HG03457 (cell line): ENCODE data around the gene ACKR3.

ENCODE experiments used
- ATAC-seq: cut with Tn5 transposase; IDR thresholded peaks from one replicate; pipeline ENCODE4 v1.9.1; 2021; ENCODE audit warnings: moderate number of reproducible peaks; ENCODE audit not compliant: unreplicated experiment

Gene ACKR3

DNA sequence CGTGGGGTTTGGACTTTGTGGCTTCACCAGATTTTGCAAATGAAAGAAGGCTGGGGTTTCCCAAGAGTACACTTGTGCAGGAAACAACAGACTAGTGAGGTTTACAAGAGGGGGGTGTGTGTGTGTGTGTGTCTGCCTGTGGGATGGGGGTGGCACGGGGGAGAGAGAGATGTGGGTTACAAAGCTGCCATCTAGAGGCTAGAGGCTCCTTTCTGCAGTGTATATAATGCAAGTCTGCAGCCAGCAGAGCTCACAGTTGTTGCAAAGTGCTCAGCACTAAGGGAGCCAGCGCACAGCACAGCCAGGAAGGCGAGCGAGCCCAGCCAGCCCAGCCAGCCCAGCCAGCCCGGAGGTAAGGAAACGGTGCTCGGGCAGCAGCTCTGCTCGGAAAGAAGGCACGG is at the start of gene ACKR3:
TSS of gene ACKR3 (plus strand) at position 253 of the 401 bp plus-strand sequence. CDS start 10,641 bp downstream, outside the sequence.
- peak; percentile 74 for ATAC-seq

DNA sequence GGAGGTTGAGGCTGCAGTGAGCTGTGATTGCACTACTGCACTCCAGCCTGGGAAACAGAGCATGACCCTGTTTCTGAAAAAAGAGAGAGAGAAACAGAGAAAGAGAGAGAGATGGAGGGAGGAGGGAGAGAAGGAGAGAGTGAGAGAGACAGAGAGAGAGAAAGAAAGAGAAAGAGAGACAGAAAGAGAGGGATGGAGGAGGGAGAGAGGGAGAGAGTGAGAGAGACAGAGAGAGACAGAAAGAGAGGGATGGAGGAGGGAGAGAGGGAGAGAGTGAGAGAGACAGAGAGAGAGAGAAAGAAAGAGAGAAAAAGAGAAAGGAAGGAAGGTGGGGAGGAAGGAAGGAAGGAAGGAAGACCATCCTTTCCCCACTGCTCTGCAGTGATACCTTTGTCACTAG is 48.1 kb upstream of the ACKR3 start:
- no peak for ATAC-seq

DNA sequence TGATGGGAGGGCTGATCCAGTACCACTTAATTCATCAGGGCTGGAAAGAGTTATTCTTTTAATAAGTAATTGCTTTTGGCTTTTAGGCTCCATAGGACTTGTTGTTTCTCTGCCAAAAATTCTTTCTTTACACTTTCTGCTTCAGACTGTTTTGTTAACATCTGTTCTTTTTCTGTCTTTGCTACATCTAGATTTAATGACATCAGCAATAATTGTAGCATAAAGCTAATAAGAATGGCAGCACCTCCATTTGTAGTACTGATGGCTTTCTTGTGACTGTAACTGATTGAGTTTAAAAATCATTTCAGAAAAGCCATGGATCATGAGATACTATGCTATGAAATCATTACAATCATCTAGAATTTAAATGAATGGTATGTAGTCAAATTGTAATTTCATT is 46.4 kb upstream of the ACKR3 start:
- ATAC-seq = no peak

DNA sequence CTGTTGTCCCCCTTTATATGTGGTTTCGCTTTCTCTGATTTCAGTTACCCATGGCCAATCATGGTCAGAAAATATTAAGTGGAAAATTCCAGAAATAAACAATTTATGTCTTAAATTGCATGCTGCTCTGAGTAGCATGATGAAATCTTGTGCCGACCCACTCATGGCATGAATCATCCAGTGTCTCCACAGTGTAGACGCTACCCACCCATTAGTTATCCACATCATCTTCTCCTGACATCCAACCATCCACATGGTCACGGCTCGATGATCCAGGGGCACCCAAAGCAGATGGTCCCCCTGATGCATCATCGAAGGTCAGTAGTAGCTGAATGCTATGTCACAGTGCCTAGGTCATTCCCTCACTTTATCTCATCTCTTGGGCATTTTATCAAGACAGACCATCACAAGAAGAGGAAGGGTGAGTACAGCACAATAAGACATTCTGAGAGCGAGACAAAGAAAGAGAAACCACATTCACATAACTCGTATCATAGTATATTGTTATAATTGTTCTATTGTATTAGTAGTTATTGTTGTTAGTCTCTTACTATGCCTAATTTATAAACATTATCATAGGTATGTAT is 44.1 kb upstream of the ACKR3 start:
- no peak for ATAC-seq

DNA sequence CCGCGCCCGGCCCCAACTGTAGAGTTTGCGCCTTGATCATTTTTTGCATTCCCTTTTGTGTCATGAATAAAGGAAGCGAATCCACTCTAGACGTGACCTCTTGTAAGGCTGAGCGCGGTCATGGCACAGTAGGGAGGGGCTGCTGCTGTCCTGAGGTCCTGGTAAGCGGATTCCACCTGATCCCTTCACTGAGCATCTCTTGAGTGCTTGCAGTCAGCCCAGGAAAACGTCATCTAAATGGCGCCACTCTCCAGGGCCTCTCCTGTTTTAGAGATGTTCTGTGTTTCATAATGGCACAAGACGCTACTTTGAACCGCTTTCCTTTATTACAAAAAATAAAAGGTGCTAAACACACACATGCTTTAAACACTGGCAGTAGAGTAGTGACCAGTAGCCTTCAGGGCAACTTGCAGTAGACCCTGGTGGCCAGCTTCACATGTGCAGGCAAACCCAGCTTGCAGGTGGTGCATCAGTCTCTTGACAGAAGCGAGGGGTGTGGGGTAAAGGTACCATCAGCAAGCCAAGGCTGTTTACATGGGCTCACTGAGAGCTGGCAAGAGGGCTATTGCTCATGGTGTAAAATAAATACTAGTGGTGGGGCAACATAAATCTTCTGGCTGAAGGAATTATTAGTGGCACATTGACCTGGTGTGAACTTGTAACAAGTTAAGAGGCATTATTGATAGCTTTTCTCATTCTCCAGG is 43.0 kb upstream of the ACKR3 start:
- no peak for ATAC-seq

DNA sequence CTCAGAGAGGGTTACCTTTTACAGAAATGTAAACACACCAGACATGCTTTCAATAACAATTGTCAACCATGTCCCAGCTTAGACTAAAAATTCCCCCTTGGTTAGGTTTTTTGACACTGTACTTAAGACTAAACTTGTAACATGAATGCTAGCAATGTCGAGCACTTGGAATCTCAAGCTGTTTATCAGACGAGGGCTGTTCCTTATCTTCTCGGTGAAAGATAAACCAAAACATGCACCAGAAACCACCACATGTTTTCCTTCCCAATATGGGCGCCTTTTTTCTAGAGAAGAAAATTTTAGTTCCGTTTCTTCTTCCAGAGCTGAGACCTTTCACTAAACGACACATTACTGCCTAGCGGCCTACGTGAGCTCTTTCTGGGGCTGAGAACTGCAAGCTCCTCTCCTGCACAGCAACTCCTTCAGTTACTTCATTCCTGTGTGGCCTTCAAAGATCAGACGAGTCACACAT is 42.4 kb upstream of the ACKR3 start:
- ATAC-seq = no peak

DNA sequence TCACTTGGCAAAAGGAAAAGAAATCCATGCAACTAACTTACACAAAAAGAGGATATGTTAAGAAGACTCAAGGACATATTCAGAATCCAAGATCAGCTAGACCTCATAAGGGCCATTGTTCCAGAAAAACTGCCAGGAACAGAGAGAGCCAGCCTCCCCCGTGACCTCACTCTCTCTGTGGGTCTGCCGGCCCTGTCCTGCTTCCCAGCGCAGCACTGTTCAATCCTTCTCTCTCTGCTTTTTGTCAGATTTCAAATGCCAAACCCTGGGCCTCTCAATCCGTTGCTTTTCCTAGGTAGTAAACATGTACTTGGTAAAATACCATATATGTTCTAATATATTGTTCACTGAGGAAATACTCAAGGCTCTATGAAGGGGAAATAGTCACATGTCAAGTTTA is 40.0 kb upstream of the ACKR3 start:
- no peak for ATAC-seq

DNA sequence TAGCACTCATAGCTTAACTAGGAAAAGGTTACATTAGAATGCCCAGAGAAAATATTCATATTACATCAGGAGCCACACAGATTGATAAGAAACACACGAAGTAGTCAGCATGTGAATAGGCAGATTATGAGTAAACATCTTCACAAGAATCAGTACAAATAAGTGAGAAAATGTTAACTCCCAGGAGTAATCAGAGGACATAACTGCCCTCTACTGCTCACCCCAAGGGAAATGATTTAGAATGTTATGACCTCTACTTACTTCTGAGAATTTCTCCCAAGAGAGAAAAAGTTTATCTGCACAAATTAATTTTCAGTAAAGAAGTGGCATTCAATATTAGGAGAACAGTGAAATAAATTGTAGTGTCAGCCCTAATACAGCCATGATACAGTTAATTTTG is 39.1 kb upstream of the ACKR3 start:
- no peak for ATAC-seq

DNA sequence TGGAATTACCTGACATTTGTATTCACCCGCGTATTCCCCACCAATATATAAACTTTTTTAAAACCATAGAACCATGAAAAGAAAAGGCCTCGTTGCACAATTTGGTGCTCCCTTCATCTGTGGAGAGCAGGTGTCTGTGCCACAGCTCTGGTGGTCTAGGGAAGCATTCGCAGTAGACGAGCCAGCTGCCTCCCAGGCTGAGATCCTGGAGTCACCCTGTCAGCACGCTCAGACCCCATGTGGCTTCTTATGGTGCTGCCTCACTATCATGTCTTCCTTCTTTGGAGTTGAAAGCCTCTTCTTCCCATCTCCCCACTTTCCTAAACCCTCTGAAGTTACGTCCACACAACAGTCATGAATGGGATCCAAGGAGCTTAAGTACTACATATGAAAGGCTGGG is 38.4 kb upstream of the ACKR3 start:
- ATAC-seq = no peak

DNA sequence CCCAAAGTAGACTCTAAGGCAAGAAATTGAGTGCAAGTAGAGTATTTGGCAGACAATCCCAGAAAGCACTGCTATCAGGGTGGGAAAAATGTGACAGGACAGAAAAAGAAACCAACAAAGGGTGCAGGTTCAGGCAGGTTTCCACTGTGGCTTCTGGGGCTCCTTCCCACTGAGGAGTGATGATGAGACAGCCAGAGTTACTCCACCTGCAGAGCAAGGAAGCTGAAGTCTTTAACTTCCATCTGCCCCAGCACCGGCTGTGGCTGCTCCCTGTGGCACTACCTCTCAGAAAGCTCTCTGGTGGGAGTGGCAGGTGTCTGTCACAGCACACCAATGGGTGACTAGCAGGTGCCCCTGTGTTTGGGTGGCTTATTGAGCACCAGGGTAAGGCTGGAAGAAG is 37.6 kb upstream of the ACKR3 start:
- no peak for ATAC-seq

DNA sequence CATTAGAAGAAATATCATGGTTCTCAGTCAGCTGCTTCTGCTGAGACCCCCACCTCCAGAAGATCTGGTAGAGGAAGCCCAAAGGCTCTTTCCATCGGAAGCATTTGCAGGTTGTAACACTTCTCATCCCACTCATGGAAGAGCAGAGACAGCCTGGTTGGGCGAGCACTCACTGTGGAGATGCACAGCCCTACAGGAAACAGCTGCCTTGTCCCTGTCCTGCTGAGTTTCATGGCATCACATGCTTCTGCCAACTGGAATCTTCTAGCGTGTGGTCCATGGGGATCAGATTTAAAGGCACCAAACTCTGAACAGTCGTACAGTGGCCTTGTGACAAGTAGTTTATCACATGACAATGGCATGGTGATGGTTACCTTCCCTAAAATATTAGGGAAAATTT is 36.3 kb upstream of the ACKR3 start:
- no peak for ATAC-seq

DNA sequence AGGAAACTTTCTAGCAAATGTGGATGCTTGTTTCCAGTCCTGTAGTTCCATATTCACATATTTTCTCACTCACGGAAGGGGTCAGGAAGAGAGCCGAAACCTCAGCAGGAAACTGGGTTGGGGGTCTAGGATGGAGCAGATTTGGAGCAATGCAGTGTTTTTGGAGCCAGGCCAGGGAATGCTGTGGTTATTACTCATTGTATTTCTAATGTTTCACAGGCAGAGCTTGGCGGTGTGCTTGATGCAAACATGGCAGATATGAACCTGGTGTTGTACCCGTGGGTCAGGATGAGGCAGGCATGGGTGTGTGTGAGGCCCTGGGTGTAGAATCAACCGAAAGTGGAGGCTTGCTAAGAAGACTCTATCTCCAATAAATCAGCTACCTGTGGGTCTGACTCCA is 34.6 kb upstream of the ACKR3 start:
- no peak for ATAC-seq

DNA sequence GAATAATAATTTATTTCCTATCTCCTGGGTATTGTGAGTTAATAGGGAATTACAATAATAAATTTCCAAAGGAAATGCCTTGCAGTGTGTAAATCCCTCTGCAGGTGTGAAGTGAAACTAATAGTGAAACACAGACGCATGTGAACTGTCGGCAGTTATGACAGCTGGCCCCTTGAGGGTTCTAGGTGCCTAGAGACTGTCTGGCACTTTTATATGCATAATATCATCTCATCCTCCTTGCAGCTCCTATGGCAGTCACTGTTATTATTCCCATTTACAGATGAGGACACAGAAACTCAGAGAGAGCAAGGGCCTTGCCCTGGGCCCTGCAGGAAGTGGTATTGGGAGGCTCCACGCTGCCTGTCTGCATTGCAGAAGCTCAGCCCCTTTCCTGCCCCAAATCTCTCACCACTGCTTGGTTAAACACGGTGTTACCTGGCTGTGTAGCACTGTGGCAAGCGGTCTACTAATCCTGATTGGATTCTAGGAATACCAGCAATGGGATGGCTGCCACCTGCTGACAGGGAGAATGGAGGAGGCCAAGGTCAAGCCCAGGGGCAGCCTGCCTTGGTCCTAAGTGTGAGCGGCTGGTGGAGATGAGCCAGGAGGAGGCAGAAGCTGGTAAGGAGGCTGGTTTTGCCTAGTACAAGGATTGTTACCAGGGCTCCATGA is 32.8 kb upstream of the ACKR3 start:
- ATAC-seq = peak; percentile 50

DNA sequence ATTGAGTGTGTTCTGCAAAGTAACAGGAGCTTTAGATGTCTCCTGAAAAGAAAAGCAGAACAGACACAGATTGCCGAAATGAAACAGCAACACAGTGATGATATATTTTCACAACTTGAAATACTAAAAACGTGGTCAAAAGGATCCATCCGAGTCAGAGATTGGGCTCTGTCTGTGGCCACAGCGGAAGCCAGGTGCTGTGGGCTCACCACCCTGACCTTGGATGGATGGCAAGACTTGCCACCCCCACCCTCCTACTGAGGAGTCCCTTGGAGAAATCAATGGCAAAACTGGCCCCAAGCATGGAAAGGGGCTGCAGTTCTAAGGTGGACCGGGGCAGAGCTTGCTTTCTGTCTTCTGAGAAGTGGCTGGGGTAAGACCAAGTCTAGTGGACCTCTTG is 31.4 kb upstream of the ACKR3 start:
- no peak for ATAC-seq

DNA sequence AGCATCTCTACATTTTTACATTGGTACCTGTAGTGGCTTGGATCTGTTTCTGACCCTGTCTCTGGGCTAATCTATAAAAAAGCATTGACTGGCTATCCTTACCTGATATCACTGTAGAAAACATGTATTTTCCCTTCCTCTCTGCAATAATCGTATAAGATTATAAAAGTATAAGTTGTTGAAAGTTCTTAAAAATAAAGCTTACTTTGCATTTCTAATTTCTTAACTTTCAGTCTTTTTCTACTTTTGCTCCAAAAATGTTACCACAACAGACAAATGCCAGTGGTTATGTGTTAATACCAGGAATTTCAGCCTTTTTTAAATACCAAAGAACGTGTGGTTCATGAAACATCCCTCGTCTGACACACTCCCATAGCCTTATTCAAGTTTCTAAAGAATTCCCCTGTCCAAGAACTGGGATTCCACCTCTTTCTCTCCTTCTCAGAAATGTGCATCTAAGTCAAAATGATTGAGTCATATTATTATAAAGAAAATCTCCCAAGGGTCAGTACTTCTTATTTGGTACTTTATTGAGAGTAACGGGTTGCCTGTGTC is 28.5 kb upstream of the ACKR3 start:
- ATAC-seq = no peak

DNA sequence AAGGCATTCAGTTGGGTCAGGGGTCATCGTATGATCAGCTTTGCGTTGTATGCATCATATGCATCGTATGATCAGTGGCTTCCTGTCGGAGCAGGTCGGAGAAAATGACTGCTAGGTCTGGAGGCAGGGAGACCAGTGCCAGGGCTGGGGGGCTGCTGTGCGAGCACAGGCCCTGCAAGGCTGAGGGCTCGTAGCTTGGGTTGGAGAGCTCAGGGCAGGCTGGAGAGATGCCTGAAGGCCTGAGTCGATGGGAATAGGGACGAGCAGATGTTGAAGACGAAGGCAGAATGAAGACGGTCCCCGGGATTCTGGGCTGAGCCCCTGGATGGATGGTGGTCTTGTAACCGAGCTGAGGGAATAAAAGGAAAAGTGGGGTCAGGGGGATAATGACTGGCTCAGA is 25.3 kb upstream of the ACKR3 start:
- ATAC-seq = no peak

DNA sequence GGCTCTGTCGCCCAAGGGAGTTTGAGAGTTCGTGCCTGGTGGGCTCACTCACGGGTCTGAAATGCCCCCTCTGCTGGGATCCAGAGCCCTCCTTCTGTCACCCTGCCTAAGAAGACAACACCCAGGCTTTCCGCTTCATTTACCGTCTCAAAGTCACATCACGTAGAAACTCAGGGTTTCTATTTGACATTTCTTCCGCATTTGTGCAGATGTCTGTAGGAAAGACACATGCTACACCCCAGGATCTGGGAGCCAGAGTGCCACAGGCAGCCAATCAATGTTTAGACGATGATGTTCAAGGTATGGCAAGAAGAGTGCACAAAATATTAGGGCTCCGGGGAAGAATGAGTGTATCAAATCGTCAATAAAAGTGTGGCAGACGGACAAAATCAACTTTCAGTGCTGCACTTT is 24.4 kb upstream of the ACKR3 start:
- ATAC-seq = peak; percentile 43

DNA sequence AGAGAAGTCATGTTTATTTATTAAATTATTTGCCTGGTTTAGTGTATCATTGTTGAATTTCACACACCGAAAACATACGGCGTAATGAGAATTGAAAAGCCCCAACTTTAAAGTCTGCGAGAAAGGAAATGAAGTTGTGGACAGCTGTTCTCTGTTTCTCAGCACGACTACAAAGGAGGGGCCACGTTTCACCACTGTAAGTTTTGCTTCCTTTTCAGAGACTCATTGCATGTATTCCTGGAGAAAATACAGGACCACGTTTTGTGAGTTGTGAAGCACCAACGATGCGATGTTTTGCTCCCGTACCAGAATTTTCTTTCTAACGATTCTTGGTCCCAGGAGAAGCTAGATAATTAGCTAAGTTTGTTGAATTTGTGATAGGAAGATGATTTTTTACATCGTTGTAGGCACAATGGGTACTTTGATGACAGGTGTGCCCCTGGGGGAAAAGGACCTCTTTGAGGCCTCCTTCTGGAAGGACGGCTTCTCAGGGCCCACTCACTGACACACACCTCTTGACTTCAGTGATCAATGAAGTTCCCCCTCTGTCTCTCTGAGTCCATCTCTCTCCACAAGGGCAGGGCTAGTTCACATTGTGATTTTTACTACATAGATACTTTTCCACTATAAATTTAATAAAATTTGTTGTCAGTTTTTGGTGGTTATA is 23.7 kb upstream of the ACKR3 start:
- peak; percentile 33 for ATAC-seq

DNA sequence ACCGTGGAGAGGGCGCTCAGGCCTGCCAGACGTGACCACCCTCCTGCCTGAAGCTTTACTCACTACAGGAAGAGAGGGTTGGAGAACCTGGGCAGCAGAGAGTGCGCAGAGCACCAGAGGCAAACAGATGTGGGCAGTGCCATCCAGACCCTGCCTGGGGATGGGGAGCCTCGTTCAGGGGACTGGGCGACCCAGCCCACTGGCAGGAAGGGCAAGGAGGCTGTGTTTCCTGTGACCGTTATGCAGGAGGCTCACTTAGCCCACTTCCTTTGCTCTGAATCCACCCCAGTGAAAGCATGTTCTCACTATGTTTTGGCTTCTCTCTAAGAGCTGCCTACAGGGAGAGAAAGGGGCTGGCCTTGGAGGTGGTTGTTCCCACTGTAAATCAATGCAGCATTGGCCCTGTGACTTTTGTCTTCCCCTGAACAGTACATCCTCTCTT is 23.0 kb upstream of the ACKR3 start:
- no peak for ATAC-seq

DNA sequence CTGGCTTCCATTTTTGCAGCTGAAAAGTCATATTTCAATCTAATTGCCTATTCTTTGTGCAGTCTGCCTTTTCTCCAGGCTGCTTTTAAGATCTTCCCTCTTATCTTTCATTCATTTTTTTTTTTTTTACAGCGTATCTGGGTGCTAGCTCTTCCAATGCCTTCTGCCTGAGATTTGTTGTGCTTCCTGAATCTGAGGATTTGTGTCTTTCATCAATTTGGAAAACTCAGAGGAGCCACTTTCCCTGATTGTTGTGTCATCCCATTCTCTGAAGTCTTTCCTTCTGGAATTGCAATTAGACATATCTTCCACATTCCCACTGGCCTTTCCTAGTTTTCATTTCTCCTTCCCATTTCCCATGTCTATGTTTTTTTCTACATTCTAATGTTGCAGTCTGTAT is 21.9 kb upstream of the ACKR3 start:
- ATAC-seq = no peak

DNA sequence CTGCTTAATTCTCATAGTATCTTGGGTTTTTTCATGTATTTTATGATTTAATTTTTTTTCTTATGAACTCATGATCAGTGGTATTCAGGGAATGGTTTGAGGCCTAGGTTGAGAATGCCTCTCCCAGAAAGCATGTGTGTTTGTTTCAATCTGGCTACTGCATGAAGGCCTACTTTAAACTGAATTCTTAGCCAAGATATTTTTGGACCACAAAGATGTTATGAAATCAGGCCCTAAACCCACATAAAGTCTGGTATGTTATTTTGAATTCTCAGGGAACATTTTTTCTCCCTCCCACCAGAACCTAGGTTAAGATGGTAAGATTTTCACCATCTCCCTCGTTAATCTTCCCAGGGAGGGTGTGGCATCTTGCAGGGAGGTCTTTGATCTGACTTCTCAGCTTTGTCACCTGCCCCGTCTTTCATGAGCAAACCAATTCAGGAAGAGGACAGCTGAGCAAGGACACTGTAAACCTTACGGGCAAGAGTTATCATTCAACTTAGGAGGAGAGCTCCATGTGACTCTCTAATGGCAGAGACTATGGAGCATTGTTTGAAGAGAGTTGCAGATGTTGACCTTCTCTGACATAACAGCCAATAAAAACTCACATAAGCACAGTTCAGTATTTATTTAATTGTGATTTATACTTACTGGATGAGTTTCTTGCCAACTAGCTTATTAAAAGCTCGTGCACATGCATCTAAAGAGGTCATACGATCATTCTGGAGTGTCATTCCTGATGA is 21.3 kb upstream of the ACKR3 start:
- ATAC-seq = no peak
